Neural cell (in vitro differentiated cells): ENCODE measurements around the gene GJA10. TPM values are rescaled to one million over a fixed set of nuclear protein-coding genes. Genes with fewer than 3 reads are reported as not detected.

Experiments used
- H2AFZ ChIP-seq: fragments of 200-600, 300-800 bp; sonication (generic), shearing (Covaris generic); 2 replicates; pipeline ENCODE4 v1.6.0; 2014; ENCODE audit warnings: low read depth, mild to moderate bottlenecking, antibody characterized with exemption, low read length, moderate library complexity
- H3F3A ChIP-seq: fragments of 200-600 bp; shearing (Covaris generic); 2 replicates; pipeline ENCODE4 v1.6.1; 2016; ENCODE audit warnings: mild to moderate bottlenecking, moderate library complexity, mixed read lengths, antibody characterized with exemption, low read length; ENCODE audit not compliant: insufficient read depth, poor library complexity, severe bottlenecking
- H3K27ac ChIP-seq: fragments of 200-600, 300-800 bp; sonication (generic), shearing (Covaris generic); 2 replicates; pipeline ENCODE4 v1.5.1; 2014; ENCODE audit warnings: mild to moderate bottlenecking, low read length, moderate library complexity
- H3K27me3 ChIP-seq: fragments of 300-800, 200-600 bp; sonication (generic), shearing (Covaris generic); 2 replicates; pipeline ENCODE4 v1.6.0; 2014; ENCODE audit warnings: mild to moderate bottlenecking, low read depth, low read length, moderate library complexity; ENCODE audit not compliant: insufficient read depth
- H3K36me3 ChIP-seq: fragments of 300-800, 200-600 bp; sonication (generic), shearing (Covaris generic); 2 replicates; pipeline ENCODE4 v1.5.1; 2014; ENCODE audit warnings: mild to moderate bottlenecking, antibody characterized with exemption, low read length, moderate library complexity; ENCODE audit not compliant: insufficient read depth
- H3K4me2 ChIP-seq: fragments of 300-800, 200-600 bp; sonication (generic), shearing (Covaris generic); 2 replicates; pipeline ENCODE4 v1.6.0; 2014; ENCODE audit warnings: mild to moderate bottlenecking, low read length
- H3K4me3 ChIP-seq: fragments of 300-800, 200-600 bp; sonication (generic), shearing (Covaris generic); 2 replicates; pipeline ENCODE4 v1.5.1; 2014; ENCODE audit warnings: mild to moderate bottlenecking, low read length, moderate library complexity
- H3K79me2 ChIP-seq: fragments of 200-600 bp; shearing (Covaris generic); replicated peaks from 2 replicates; pipeline ENCODE4 v1.6.0; 2014; ENCODE audit warnings: mild to moderate bottlenecking, low read length, moderate library complexity; ENCODE audit not compliant: insufficient read depth
- H3K9ac ChIP-seq: fragments of 300-800, 200-600 bp; sonication (generic), shearing (Covaris generic); 2 replicates; pipeline ENCODE4 v1.6.1; 2016; ENCODE audit warnings: mild to moderate bottlenecking, low read length, mixed read lengths
- H3K9me2 ChIP-seq: fragments of 200-600 bp; shearing (Covaris generic); 2 replicates; pipeline ENCODE4 v1.6.1; 2016; ENCODE audit warnings: mild to moderate bottlenecking, low read length, mixed read lengths; ENCODE audit not compliant: insufficient read depth
- H3K9me3 ChIP-seq: fragments of 200-600, 300-800 bp; sonication (generic), shearing (Covaris generic); 2 replicates; pipeline ENCODE4 v1.6.1; 2016; ENCODE audit warnings: mild to moderate bottlenecking, mixed run types, low read length, moderate library complexity, mixed read lengths
- H4K20me1 ChIP-seq: fragments of 200-600 bp; shearing (Covaris generic); 2 replicates; pipeline ENCODE4 v1.6.1; 2016; ENCODE audit warnings: mild to moderate bottlenecking, mixed run types; ENCODE audit not compliant: insufficient read depth
- EP300 ChIP-seq: fragments of 450-650 bp; conservative IDR thresholded peaks from 2 replicates; pipeline ENCODE4 v1.6.1; 2014; ENCODE audit warnings: antibody characterized with exemption, mild to moderate bottlenecking, moderate library complexity; ENCODE audit not compliant: poor library complexity, severe bottlenecking
- EZH2 ChIP-seq: fragments of 200-600, 300-800 bp; shearing (Covaris generic), sonication (generic); IDR thresholded peaks from 2 replicates; pipeline ENCODE4 v1.6.1; 2014; ENCODE audit warnings: antibody characterized with exemption, low read length, borderline replicate concordance, mild to moderate bottlenecking; ENCODE audit not compliant: insufficient read depth, poor library complexity, severe bottlenecking
- MXI1 ChIP-seq: fragments of 450-650 bp; conservative IDR thresholded peaks from 2 replicates; pipeline ENCODE4 v1.6.1; 2014; ENCODE audit warnings: antibody characterized with exemption, mild to moderate bottlenecking; ENCODE audit not compliant: poor library complexity, severe bottlenecking
- POLR2AphosphoS5 ChIP-seq: IDR thresholded peaks from 2 replicates; pipeline ENCODE4 v1.6.1; 2012
- RAD21 ChIP-seq: fragments of 450-650 bp; conservative IDR thresholded peaks from 2 replicates; pipeline ENCODE4 v1.6.1; 2014; ENCODE audit warnings: antibody characterized with exemption, mild to moderate bottlenecking, moderate library complexity
- SMC3 ChIP-seq: fragments of 450-650 bp; conservative IDR thresholded peaks from 2 replicates; pipeline ENCODE4 v1.6.1; 2014; ENCODE audit warnings: antibody characterized with exemption, mild to moderate bottlenecking, moderate library complexity; ENCODE audit not compliant: poor library complexity
- TAF1 ChIP-seq: IDR thresholded peaks from 2 replicates; pipeline ENCODE4 v1.6.1; 2012; ENCODE audit warnings: low read depth
- polyA plus RNA-seq: library from polyadenylated mRNA; depleted of rRNA; stranded (reverse); fragments of >200 nt; gene quantifications from 2 replicates; pipeline ENCODE4 v1.2.3, GENCODE V29; 2014
- TF ChIP-seq, protein P1 (sequence below): IDR thresholded peaks from 2 replicates; pipeline ENCODE4 v1.6.1; 2012; ENCODE audit warnings: borderline replicate concordance
- TF ChIP-seq, protein P2 (sequence below): fragments of 450-650 bp; IDR thresholded peaks from 2 replicates; pipeline ENCODE4 v1.5.1; 2014; ENCODE audit warnings: antibody characterized with exemption, mild to moderate bottlenecking, moderate library complexity; ENCODE audit not compliant: poor library complexity, severe bottlenecking

GJA10 gene
- polyA plus RNA-seq, 1 donor from 2014 or later: not detected

DNA sequence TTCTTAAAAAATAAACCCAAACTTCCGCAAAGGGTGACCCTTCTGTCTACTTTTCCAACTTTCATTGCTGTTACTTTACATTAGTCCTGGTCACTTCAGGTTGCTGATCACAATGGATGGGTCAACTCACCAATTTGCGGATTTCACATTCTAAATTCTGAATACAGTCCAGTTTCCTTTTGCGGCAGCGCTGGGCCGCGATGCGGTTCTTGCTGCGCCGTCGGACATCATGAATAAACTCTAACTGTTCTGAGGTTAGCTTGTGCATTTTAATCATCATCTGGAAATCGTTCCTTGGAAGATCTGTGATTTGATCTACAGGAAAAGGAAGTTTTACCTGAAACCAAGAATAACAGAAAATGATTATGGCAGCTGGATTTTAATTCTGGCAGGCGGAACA lies 43.7 kb downstream of the GJA10 start:
- TF ChIP-seq POLR2AphosphoS5: no peak
- TF ChIP-seq SMC3: no peak
- TF ChIP-seq, protein P1, sequence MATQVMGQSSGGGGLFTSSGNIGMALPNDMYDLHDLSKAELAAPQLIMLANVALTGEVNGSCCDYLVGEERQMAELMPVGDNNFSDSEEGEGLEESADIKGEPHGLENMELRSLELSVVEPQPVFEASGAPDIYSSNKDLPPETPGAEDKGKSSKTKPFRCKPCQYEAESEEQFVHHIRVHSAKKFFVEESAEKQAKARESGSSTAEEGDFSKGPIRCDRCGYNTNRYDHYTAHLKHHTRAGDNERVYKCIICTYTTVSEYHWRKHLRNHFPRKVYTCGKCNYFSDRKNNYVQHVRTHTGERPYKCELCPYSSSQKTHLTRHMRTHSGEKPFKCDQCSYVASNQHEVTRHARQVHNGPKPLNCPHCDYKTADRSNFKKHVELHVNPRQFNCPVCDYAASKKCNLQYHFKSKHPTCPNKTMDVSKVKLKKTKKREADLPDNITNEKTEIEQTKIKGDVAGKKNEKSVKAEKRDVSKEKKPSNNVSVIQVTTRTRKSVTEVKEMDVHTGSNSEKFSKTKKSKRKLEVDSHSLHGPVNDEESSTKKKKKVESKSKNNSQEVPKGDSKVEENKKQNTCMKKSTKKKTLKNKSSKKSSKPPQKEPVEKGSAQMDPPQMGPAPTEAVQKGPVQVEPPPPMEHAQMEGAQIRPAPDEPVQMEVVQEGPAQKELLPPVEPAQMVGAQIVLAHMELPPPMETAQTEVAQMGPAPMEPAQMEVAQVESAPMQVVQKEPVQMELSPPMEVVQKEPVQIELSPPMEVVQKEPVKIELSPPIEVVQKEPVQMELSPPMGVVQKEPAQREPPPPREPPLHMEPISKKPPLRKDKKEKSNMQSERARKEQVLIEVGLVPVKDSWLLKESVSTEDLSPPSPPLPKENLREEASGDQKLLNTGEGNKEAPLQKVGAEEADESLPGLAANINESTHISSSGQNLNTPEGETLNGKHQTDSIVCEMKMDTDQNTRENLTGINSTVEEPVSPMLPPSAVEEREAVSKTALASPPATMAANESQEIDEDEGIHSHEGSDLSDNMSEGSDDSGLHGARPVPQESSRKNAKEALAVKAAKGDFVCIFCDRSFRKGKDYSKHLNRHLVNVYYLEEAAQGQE: no peak
- TF ChIP-seq RAD21: no peak
- TF ChIP-seq MXI1: no peak
- TF ChIP-seq, protein P2, sequence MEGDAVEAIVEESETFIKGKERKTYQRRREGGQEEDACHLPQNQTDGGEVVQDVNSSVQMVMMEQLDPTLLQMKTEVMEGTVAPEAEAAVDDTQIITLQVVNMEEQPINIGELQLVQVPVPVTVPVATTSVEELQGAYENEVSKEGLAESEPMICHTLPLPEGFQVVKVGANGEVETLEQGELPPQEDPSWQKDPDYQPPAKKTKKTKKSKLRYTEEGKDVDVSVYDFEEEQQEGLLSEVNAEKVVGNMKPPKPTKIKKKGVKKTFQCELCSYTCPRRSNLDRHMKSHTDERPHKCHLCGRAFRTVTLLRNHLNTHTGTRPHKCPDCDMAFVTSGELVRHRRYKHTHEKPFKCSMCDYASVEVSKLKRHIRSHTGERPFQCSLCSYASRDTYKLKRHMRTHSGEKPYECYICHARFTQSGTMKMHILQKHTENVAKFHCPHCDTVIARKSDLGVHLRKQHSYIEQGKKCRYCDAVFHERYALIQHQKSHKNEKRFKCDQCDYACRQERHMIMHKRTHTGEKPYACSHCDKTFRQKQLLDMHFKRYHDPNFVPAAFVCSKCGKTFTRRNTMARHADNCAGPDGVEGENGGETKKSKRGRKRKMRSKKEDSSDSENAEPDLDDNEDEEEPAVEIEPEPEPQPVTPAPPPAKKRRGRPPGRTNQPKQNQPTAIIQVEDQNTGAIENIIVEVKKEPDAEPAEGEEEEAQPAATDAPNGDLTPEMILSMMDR: no peak
- TF ChIP-seq EZH2: no peak
- no peak for TF ChIP-seq TAF1
- TF ChIP-seq EP300: no peak
- Histone ChIP-seq H3K4me2 (no peak overlapping the region), H4K20me1 (no peaks in the 10 kb centered on the region), H3K9ac (no peak overlapping the region), H3F3A (no peaks in the 10 kb centered on the region), H3K9me3 (no peaks in the 10 kb centered on the region), H3K27me3 (no peaks in the 10 kb centered on the region), H3K9me2 (no peaks in the 10 kb centered on the region), H3K79me2 (peaks cover 4% of the 10 kb centered on the region), H2AFZ (no peak overlapping the region), H3K27ac (no peak overlapping the region), H3K36me3 (peaks cover 9% of the 10 kb centered on the region), H3K4me3 (no peak overlapping the region)

DNA sequence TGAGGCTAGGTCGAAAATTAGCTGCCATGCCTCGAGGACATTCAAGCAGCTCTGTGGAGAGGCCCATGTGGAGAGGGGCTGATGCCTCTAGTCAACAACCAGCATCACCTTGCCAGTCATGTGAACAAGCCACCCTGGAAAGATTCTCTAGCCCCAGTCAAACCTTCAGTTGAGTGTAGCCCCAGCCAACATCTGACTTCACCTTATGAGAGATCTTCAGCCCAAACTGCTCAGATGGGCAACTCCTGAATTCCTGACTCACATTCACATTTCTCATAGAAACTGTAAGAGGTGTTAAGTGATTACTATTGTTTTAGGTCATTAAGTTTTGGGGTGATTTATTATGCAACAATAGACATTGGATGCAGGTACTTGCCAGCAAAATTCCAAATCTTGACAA lies 44.9 kb downstream of the GJA10 start:
- Histone ChIP-seq H3K9me3 (no peaks in the 10 kb centered on the region), H3F3A (no peaks in the 10 kb centered on the region), H3K4me3 (no peak overlapping the region), H3K4me2 (no peak overlapping the region), H3K79me2 (peaks cover 4% of the 10 kb centered on the region), H4K20me1 (no peaks in the 10 kb centered on the region), H3K36me3 (peaks cover 9% of the 10 kb centered on the region), H3K27me3 (no peaks in the 10 kb centered on the region), H3K9me2 (no peaks in the 10 kb centered on the region), H3K27ac (no peak overlapping the region), H2AFZ (no peak overlapping the region), H3K9ac (no peak overlapping the region)
- TF ChIP-seq, protein P2: no peak
- TF ChIP-seq, protein P1: no peak
- no peak for TF ChIP-seq RAD21
- no peak for TF ChIP-seq SMC3
- no peak for TF ChIP-seq MXI1
- no peak for TF ChIP-seq TAF1
- no peak for TF ChIP-seq POLR2AphosphoS5
- no peak for TF ChIP-seq EP300
- no peak for TF ChIP-seq EZH2
